Caco-2 (cell line): ENCODE results near the gene FHOD1. TPM values are rescaled to one million over a fixed set of nuclear protein-coding genes. Genes with fewer than 3 reads are reported as not detected.

Source experiments
- BruUV-seq: library from RNA; stranded (reverse); fragments of 400-500 nt; replicated peaks from 2 replicates; lab custom pipeline; 2021; lab: Mats Ljungman, UMichigan
- CTCF ChIA-PET: fragments of 300-600 bp; sonication (Branson Sonifier 250); formaldehyde crosslinking; loops from one replicate; lab custom pipeline; 2022; ENCODE audit warnings: antibody characterized with exemption; lab: Charles Lee
- POLR2A ChIA-PET: fragments of 300-600 bp; sonication (Branson Sonifier 250); formaldehyde crosslinking; loops from one replicate; lab custom pipeline; 2022; ENCODE audit warnings: antibody characterized with exemption; lab: Charles Lee
- DNase-seq, 2 experiments: peaks; one replicate each; pipeline versions ENCODE4 v3.0.0 to v3.0.0-alpha.2; 2020 to 2022
- H3K27me3 ChIP-seq: replicated peaks from 2 replicates; pipeline ENCODE4 v1.6.0; 2011; ENCODE audit warnings: low read length; ENCODE audit not compliant: control insufficient read depth, insufficient read depth
- H3K36me3 ChIP-seq: 2 replicates; pipeline ENCODE4 v1.5.1; 2011; ENCODE audit warnings: low read length; ENCODE audit not compliant: control insufficient read depth, insufficient read depth
- H3K4me1 ChIP-seq: fragments of 250-450 bp; sonication (Bioruptor Pico); 2 replicates; pipeline ENCODE4 v1.5.1; 2020; ENCODE audit warnings: mild to moderate bottlenecking
- H3K4me3 ChIP-seq: 2 replicates; pipeline ENCODE4 v1.5.1; 2011; ENCODE audit warnings: low read depth, mild to moderate bottlenecking, control low read depth, low read length
- H3K9me3 ChIP-seq: fragments of 250-450 bp; sonication (Bioruptor Pico); 2 replicates; pipeline ENCODE4 v1.5.1; 2020; ENCODE audit warnings: mild to moderate bottlenecking, moderate library complexity
- H3K27ac Mint-ChIP-seq: one replicate; pipeline ENCODE4 v1.8.0; 2022; ENCODE audit warnings: mixed read lengths; ENCODE audit not compliant: unreplicated experiment
- H3K27me3 Mint-ChIP-seq: one replicate; pipeline ENCODE4 v1.8.0; 2022; ENCODE audit warnings: mixed read lengths; ENCODE audit not compliant: insufficient read depth, unreplicated experiment
- H3K36me3 Mint-ChIP-seq: one replicate; pipeline ENCODE4 v1.8.0; 2022; ENCODE audit warnings: mild to moderate bottlenecking, mixed read lengths; ENCODE audit not compliant: insufficient read depth, unreplicated experiment
- H3K4me1 Mint-ChIP-seq: one replicate; pipeline ENCODE4 v1.8.0; 2022; ENCODE audit warnings: low read depth, mixed read lengths; ENCODE audit not compliant: unreplicated experiment
- H3K4me3 Mint-ChIP-seq: one replicate; pipeline ENCODE4 v1.8.0; 2022; ENCODE audit warnings: mild to moderate bottlenecking, moderate library complexity, mixed read lengths; ENCODE audit not compliant: unreplicated experiment
- H3K9me3 Mint-ChIP-seq: one replicate; pipeline ENCODE4 v1.8.0; 2022; ENCODE audit warnings: mixed read lengths; ENCODE audit not compliant: unreplicated experiment
- intact Hi-C: fragments of 100-400 bp; cut with micrococcal nuclease; formaldehyde crosslinking; loops from one replicate; pipeline ENCODE4 v1.10.0; 2022; ENCODE audit not compliant: unreplicated experiment
- total RNA-seq: library from RNA; stranded (reverse); gene quantifications from 2 replicates; pipeline ENCODE4 v1.2.3, GENCODE V29; 2022
- TF ChIP-seq, protein P1 (sequence below), 2 experiments: fragments of 200-600 bp in 1 of 2; IDR thresholded peaks; 1 replicate in 1 of 2; 2 replicates in 1 of 2; pipeline versions ENCODE4 v1.5.1 to v1.8.0; 2011 to 2022; ENCODE audit warnings: antibody characterized with exemption in 1 of 2, control low read depth in 1 of 2, inconsistent platforms in 1 of 2, low read depth in 1 of 2, low read length in 1 of 2, mild to moderate bottlenecking in 1 of 2, moderate library complexity in 1 of 2; ENCODE audit not compliant: insufficient read depth in 1 of 2, severe bottlenecking in 1 of 2, unreplicated experiment in 1 of 2

Gene FHOD1
- total RNA-seq, 1 experiment from 2014 or later, result 69.0 TPM

DNA sequence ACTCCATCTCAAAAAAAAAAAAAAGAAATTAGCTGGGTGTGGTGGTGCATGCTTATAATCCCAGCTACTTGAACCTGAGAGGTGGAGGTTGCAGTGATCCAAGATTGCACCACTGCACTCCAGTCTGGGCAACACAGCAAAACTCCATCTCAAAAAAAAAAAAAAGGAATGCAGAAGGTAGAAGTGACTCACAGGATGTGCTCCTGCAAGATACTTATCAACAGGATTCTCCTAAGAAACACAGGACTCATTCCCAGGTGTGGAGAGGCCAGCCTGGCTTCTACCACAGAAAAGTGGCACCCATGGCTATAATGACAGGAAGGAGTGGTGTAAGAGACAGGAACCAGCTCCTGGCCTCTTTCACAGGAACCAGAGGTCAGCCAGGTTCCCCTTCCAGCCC, 34.5 kb downstream of the FHOD1 start:
- POLR2A ChIA-PET, result no interaction called here
- intact Hi-C loops, result no loop called here
- Histone ChIP-seq H3K4me1 (peaks cover 17% of the 10 kb centered on the region; the same call in 1 of the 2 replicates), H3K36me3 (no peaks in the 10 kb centered on the region), H3K27me3 (no peaks in the 10 kb centered on the region), H3K9me3 (no peaks in the 10 kb centered on the region), H3K4me3 (no peak overlapping the region)
- H3K36me3 Mint-ChIP-seq, result peaks cover 14% of the 10 kb centered on the region
- no peak overlapping the region for H3K27ac Mint-ChIP-seq
- no peak overlapping the region for H3K4me3 Mint-ChIP-seq
- H3K4me1 Mint-ChIP-seq, result peaks cover 7% of the 10 kb centered on the region
- no peaks in the 10 kb centered on the region for H3K9me3 Mint-ChIP-seq
- DNase-seq, result no peak
- H3K27me3 Mint-ChIP-seq, result no peaks in the 10 kb centered on the region
- TF ChIP-seq, protein P1, sequence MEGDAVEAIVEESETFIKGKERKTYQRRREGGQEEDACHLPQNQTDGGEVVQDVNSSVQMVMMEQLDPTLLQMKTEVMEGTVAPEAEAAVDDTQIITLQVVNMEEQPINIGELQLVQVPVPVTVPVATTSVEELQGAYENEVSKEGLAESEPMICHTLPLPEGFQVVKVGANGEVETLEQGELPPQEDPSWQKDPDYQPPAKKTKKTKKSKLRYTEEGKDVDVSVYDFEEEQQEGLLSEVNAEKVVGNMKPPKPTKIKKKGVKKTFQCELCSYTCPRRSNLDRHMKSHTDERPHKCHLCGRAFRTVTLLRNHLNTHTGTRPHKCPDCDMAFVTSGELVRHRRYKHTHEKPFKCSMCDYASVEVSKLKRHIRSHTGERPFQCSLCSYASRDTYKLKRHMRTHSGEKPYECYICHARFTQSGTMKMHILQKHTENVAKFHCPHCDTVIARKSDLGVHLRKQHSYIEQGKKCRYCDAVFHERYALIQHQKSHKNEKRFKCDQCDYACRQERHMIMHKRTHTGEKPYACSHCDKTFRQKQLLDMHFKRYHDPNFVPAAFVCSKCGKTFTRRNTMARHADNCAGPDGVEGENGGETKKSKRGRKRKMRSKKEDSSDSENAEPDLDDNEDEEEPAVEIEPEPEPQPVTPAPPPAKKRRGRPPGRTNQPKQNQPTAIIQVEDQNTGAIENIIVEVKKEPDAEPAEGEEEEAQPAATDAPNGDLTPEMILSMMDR (IDR thresholded peaks at IDR 0.05; ENCODE audit: insufficient read depth in 1 of 2, low read depth in 1 of 2, low read length in 1 of 2, severe bottlenecking in 1 of 2, unreplicated experiment in 1 of 2), result no peak
- no TSS peak for BruUV-seq
- CTCF ChIA-PET, result interaction anchor here (2.5 kb wide), 1 partner anchor 14 kb away, joined by 5 read pairs; the partner anchor contains the start of gene ELMO3

DNA sequence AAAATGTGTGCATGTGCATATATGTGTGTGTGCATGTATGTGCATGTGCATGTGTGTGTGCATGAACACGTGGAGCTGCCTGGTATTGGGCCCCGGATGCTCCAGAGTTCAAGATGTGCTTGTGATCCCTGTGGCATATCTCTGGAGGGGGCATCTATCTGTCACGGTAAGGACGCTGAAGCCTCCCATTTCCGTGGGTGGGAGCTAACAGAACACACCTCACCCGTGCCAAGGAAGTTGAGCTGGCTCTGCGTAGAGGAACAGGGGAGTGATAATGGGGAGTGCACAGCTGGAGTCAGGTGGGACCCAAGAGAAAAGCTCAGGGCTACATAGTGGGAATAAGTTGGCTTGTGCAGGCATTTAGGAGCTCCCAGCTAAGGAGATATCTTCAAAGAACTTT, 35.6 kb downstream of the FHOD1 start:
- ChIA-PET POLR2A (no interaction called here), CTCF (interaction anchor here (0.7 to 2.5 kb wide), 2 partner anchors 13 to 258 kb away, joined by 3 to 5 read pairs; partner anchors contain the start of gene ELMO3)
- DNase-seq, result no peak
- H3K4me1 ChIP-seq, result peaks cover 28% of the 10 kb centered on the region; the same call in 1 of the 2 replicates
- H3K9me3 Mint-ChIP-seq, result no peaks in the 10 kb centered on the region
- H3K27me3 ChIP-seq, result no peaks in the 10 kb centered on the region
- intact Hi-C loops, result no loop called here
- no peak overlapping the region for H3K4me3 ChIP-seq
- no peaks in the 10 kb centered on the region for H3K9me3 ChIP-seq
- peaks cover 20% of the 10 kb centered on the region for H3K36me3 Mint-ChIP-seq
- H3K27me3 Mint-ChIP-seq, result no peaks in the 10 kb centered on the region
- H3K4me3 Mint-ChIP-seq, result no peak overlapping the region
- H3K36me3 ChIP-seq, result no peaks in the 10 kb centered on the region
- no peak overlapping the region for H3K27ac Mint-ChIP-seq
- BruUV-seq, result no TSS peak
- TF ChIP-seq, protein P1 (IDR thresholded peaks at IDR 0.05; ENCODE audit: insufficient read depth in 1 of 2, low read depth in 1 of 2, low read length in 1 of 2, severe bottlenecking in 1 of 2, unreplicated experiment in 1 of 2), result no peak
- H3K4me1 Mint-ChIP-seq, result peaks cover 8% of the 10 kb centered on the region

DNA sequence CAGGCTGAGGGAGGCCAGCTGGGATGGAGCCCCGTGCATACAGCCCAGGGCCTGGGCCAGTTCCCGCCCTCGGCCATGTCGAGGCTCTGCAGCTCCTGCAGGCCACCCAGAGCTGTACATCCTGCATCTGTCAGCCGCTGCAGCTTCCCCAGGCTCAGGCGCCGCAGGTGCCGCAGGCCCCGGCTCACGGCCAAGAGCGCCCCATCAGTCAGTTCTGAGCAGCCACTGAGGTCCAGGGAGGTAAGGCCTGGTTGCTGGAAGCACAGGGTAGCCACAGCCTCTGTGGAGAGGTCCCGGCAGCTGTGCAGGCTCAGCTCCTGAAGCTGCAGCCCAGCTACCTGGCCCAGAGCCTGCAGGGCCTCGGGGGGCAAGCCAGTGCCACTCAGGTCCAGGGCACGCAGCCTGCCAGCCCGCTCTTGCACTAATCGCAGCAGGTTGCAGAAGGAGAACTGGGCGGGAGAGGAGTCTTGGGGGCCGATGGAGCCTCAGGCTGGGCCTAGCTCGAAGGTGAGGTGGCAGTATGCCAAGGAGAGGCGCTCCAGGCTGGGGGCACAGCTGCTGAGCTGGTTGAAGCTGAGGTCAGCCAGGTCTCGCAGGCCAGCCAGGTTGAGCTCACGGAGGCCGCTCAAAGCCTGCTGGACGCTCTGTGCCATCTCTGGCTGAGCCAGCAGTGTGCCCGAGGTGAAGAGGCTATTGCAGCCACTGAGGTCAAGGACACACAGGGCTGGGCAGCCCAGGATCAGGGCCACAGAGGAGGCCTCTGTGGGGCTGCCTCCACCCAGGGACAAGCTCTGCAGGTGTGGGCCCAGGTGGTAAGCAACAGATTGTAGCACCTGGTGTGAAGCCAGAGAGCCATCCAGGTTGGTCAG, 37.0 kb downstream of the FHOD1 start:
- Histone ChIP-seq H3K4me3 (no peak overlapping the region), H3K9me3 (no peaks in the 10 kb centered on the region), H3K36me3 (no peaks in the 10 kb centered on the region), H3K4me1 (peaks cover 28% of the 10 kb centered on the region; the same call in 1 of the 2 replicates), H3K27me3 (no peaks in the 10 kb centered on the region)
- BruUV-seq, result no TSS peak
- Mint-ChIP-seq H3K27ac (no peak overlapping the region), H3K36me3 (peaks cover 30% of the 10 kb centered on the region), H3K27me3 (no peaks in the 10 kb centered on the region), H3K4me1 (peaks cover 8% of the 10 kb centered on the region), H3K9me3 (no peaks in the 10 kb centered on the region), H3K4me3 (no peak overlapping the region)
- DNase-seq, result no peak
- ChIA-PET CTCF (interaction anchor here (1.1 to 2.6 kb wide), 3 partner anchors 12 to 36 kb away, joined by 3 to 9 read pairs (median 5); partner anchors contain the start of gene ELMO3), POLR2A (interaction anchor here (1.3 kb wide), 1 partner anchor 37 kb away, joined by 5 read pairs; the partner anchor contains the start of gene FHOD1)
- intact Hi-C loops, result no loop called here
- TF ChIP-seq, protein P1 (IDR thresholded peaks at IDR 0.05; ENCODE audit: insufficient read depth in 1 of 2, low read depth in 1 of 2, low read length in 1 of 2, severe bottlenecking in 1 of 2, unreplicated experiment in 1 of 2), result no peak
